ENCODE results near the gene FAM149A. TPM values are rescaled to one million over a fixed set of nuclear protein-coding genes. Genes with fewer than 3 reads are reported as not detected.

FAM149A gene
- total RNA-seq, 1 donor from 2014 or later: not detected

DNA sequence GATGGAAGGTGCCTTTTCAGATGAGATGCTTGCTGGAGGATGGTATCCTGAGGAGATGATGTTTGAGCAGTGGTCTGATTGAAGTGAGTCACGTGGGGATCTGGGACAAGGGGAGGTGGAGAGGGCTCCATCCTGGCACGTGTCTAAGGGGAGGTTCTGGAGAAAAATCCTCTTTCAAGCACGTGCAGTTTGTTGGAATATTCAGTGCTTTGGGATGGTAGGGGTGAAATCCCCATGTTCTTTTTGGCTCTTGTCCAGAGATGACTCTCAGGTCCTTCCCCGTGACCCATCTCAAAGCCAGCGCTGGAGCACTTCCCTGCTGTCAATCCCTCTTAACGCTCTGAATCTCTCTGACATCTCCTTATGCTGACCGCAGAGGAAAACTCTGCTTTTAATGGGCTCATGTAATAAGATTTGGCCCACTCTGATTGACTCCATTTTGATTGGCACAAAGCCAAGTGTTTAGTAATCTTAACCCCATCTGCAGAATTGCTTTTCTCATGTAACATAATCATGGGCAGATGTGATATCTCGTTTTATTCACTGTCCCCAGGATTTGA lies 112.0 kb downstream of the FAM149A start:
- H3K36me3 Mint-ChIP-seq (ENCODE audit: low read depth): no peaks in the 10 kb centered on the region
- ATAC-seq (ENCODE audit: low read depth): no peak
- intact Hi-C loops (cut with micrococcal nuclease): no loop called here
- H3K4me3 Mint-ChIP-seq: no peak overlapping the region
- no peaks in the 10 kb centered on the region for H3K9me3 Mint-ChIP-seq
- DNase-seq: no peak
- POLR2A ChIA-PET: no interaction called here
- no peaks in the 10 kb centered on the region for H3K4me1 Mint-ChIP-seq
- H3K27me3 Mint-ChIP-seq: peaks cover 9% of the 10 kb centered on the region
- H3K27ac Mint-ChIP-seq: no peak overlapping the region
- CTCF ChIA-PET: no interaction called here
- no peak for TF ChIP-seq CTCF (IDR thresholded peaks at IDR 0.05)

GRCh38 chr4:186217733-186218293 lies 113.3 kb downstream of the FAM149A start:
- H3K4me3 Mint-ChIP-seq: no peak overlapping the region
- H3K4me1 Mint-ChIP-seq: no peaks in the 10 kb centered on the region
- H3K27ac Mint-ChIP-seq: no peak overlapping the region
- no peaks in the 10 kb centered on the region for H3K9me3 Mint-ChIP-seq
- DNase-seq (no peak), ATAC-seq (ENCODE audit: low read depth) (no peak)
- ChIA-PET CTCF (no interaction called here), POLR2A (no interaction called here)
- H3K36me3 Mint-ChIP-seq (ENCODE audit: low read depth): no peaks in the 10 kb centered on the region
- peaks cover 9% of the 10 kb centered on the region for H3K27me3 Mint-ChIP-seq
- TF ChIP-seq CTCF (IDR thresholded peaks at IDR 0.05): no peak
- intact Hi-C loops (cut with micrococcal nuclease): no loop called here

DNA sequence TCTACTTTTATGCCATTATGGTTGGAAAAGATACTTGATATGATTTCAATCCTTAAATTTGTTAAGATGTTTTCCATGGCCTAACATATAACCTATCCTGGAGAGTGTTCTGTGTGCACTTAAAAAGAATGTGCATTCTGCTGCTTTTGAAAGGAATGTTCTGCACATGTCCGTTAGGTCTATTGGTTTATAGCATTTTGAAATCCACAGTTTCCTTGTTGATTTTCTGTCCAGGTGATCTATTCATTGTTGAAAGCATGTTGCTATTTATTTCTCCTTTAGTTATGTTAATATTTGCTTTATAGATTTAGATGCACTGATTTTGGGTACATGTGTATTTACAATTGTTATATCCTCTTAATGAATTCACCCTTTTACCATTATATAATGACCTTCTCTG lies 117.1 kb downstream of the FAM149A start:
- DNase-seq (no peak), ATAC-seq (ENCODE audit: low read depth) (no peak)
- Mint-ChIP-seq H3K27ac (no peak overlapping the region), H3K9me3 (peaks cover 18% of the 10 kb centered on the region), H3K4me3 (no peak overlapping the region), H3K4me1 (no peaks in the 10 kb centered on the region), H3K27me3 (peaks cover 9% of the 10 kb centered on the region), H3K36me3 (ENCODE audit: low read depth) (no peaks in the 10 kb centered on the region)
- POLR2A ChIA-PET: no interaction called here
- TF ChIP-seq CTCF (IDR thresholded peaks at IDR 0.05): no peak
- CTCF ChIA-PET: no interaction called here
- intact Hi-C loops (cut with micrococcal nuclease): no loop called here

Other genes with a start within 250 kb of the FAM149A start
- gene TLR3, start 35.5 kb upstream of the FAM149A start, total RNA-seq: not detected in 2 replicates
- 7.7 and 9.5 TPM in 2 replicates for gene CYP4V2, start 86.9 kb downstream of the FAM149A start, total RNA-seq
- gene KLKB1, start 122.8 kb downstream of the FAM149A start, total RNA-seq: 0.16 TPM in 1 of 2 replicates, not detected in the other
- gene F11, start 161.5 kb downstream of the FAM149A start, total RNA-seq: not detected in 2 replicates